Measurements from ENCODE around the gene ZNF664.

DNA sequence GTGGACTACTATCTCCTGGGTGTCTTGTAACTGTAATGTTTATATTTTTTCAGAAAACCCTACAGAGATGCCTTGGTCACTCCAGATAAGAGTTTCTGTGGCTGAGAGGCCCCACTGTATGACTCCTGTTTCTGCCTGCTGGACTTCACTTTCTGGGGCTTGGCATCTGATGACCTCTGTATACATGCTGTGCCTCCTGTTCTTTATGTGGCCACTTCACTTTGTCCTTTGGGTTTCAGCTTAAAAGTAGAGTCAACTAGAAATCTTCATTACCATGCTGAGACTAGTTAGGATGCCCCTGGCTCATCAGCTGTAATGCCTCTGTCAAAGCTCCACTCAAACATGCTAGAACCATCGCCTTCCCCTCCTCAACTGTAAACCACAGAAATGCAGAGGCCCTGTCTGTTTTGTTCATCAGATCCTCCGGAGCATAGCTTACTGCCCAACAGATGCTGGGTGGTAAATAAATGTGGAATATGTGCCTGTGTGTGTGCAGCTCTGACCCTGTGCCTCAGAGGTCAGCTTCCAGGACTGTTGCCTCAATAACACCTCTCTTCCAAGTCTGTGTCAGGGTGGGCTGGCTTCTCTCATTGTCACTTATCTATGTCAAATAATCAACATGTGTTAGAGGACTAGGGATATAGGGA lies 25.5 kb downstream of the ZNF664 start:
- TF ChIP-seq POLR2A (IDR thresholded peaks at IDR 0.05; ENCODE audit: low read depth, low read length) (no peak), TAF1 (IDR thresholded peaks at IDR 0.05; ENCODE audit: borderline replicate concordance, low read depth, low read length) (no peak), POLR2AphosphoS5 (IDR thresholded peaks at IDR 0.05; ENCODE audit: low read depth, low read length) (no peak)

All from GM12892 (cell line).